ENCODE data around the gene GON4L.

GON4L gene

GRCh38 chr1:155898888-155899287, 41.9 kb upstream of the GON4L start:
- TF ChIP-seq MAX (IDR thresholded peaks at IDR 0.05) (no peak), EP300 (IDR thresholded peaks at IDR 0.05; ENCODE audit: borderline replicate concordance) (no peak), ZBTB7A (IDR thresholded peaks at IDR 0.05; ENCODE audit: low read depth) (no peak), RAD21 (IDR thresholded peaks at IDR 0.05; ENCODE audit: low read depth) (no peak), NFIC (IDR thresholded peaks at IDR 0.05) (no peak), FOXM1 (IDR thresholded peaks at IDR 0.05; ENCODE audit: borderline replicate concordance, low read depth) (no peak), CREB1 (IDR thresholded peaks at IDR 0.05; ENCODE audit: low read depth) (no peak), YY1 (IDR thresholded peaks at IDR 0.05; ENCODE audit: low read depth) (no peak)

GRCh38 chr1:155897746-155898145, 40.7 kb upstream of the GON4L start:
- TF ChIP-seq USF1 (IDR thresholded peaks at IDR 0.05) (no peak), NFIC (IDR thresholded peaks at IDR 0.05) (no peak), TEAD4 (IDR thresholded peaks at IDR 0.05) (no peak), TAF1 (IDR thresholded peaks at IDR 0.05; ENCODE audit: low read depth) (no peak), REST (IDR thresholded peaks at IDR 0.05; ENCODE audit: low read depth) (no peak), CREB1 (IDR thresholded peaks at IDR 0.05; ENCODE audit: low read depth) (no peak), FOXM1 (IDR thresholded peaks at IDR 0.05; ENCODE audit: borderline replicate concordance, low read depth) (no peak), EGR1 (IDR thresholded peaks at IDR 0.05) (no peak), TCF12 (IDR thresholded peaks at IDR 0.05; ENCODE audit: low read depth) (no peak), YY1 (IDR thresholded peaks at IDR 0.05; ENCODE audit: low read depth) (no peak), CEBPB (IDR thresholded peaks at IDR 0.05) (no peak), EP300 (IDR thresholded peaks at IDR 0.05; ENCODE audit: borderline replicate concordance) (no peak), ZBTB7A (IDR thresholded peaks at IDR 0.05; ENCODE audit: low read depth) (no peak), RAD21 (IDR thresholded peaks at IDR 0.05; ENCODE audit: low read depth) (no peak), MAX (IDR thresholded peaks at IDR 0.05) (no peak)

- TF ChIP-seq MAX (IDR thresholded peaks at IDR 0.05), result no peak
- TF ChIP-seq FOXM1 (IDR thresholded peaks at IDR 0.05; ENCODE audit: borderline replicate concordance, low read depth), result peak; percentile 29; the same call in 1 of the 2 replicates
- TF ChIP-seq USF1 (IDR thresholded peaks at IDR 0.05), result peak; percentile 88
- TF ChIP-seq TCF12 (IDR thresholded peaks at IDR 0.05; ENCODE audit: low read depth), result no peak
- peak; percentile 33; the same call in 1 of the 2 replicates for TF ChIP-seq TEAD4 (IDR thresholded peaks at IDR 0.05)
These were observed 36.6 kb upstream of the GON4L start for GRCh38 chr1:155893389-155894142.

GRCh38 chr1:155892796-155893195, 35.8 kb upstream of the GON4L start:
- TF ChIP-seq MAX (IDR thresholded peaks at IDR 0.05), result peak; percentile 41; the same call in 1 of the 2 replicates
- no peak for TF ChIP-seq YY1 (IDR thresholded peaks at IDR 0.05; ENCODE audit: low read depth)
- no peak for TF ChIP-seq REST (IDR thresholded peaks at IDR 0.05; ENCODE audit: low read depth)
- TF ChIP-seq ZBTB7A (IDR thresholded peaks at IDR 0.05; ENCODE audit: low read depth), result peak; percentile 44; the same call in 1 of the 2 replicates
- no peak for TF ChIP-seq CEBPB (IDR thresholded peaks at IDR 0.05)
- peak; percentile 58; the same call in 1 of the 2 replicates for TF ChIP-seq TEAD4 (IDR thresholded peaks at IDR 0.05)
- TF ChIP-seq EGR1 (IDR thresholded peaks at IDR 0.05), result no peak
- no peak for TF ChIP-seq FOXM1 (IDR thresholded peaks at IDR 0.05; ENCODE audit: borderline replicate concordance, low read depth)
- TF ChIP-seq TCF12 (IDR thresholded peaks at IDR 0.05; ENCODE audit: low read depth), result no peak

GRCh38 chr1:155890251-155890650, 33.2 kb upstream of the GON4L start:
- TF ChIP-seq YY1 (IDR thresholded peaks at IDR 0.05; ENCODE audit: low read depth) (no peak), REST (IDR thresholded peaks at IDR 0.05; ENCODE audit: low read depth) (no peak), CEBPB (IDR thresholded peaks at IDR 0.05) (no peak), EP300 (IDR thresholded peaks at IDR 0.05; ENCODE audit: borderline replicate concordance) (no peak), CREB1 (IDR thresholded peaks at IDR 0.05; ENCODE audit: low read depth) (no peak), TAF1 (IDR thresholded peaks at IDR 0.05; ENCODE audit: low read depth) (no peak)
